NCI-H146 treated with DMSO at 0.1 percent for 48 hours (cell line): ENCODE measurements around the gene TMEM158.
A peak's percentile ranks its signal among the peaks of the same experiment; 100 is the strongest.

Experiments used
- DNase-seq: peaks from one replicate; lab custom pipeline; 2025; ENCODE audit not compliant: unreplicated experiment; lab: John Stamatoyannopoulos, UW

The TMEM158 gene

DNA sequence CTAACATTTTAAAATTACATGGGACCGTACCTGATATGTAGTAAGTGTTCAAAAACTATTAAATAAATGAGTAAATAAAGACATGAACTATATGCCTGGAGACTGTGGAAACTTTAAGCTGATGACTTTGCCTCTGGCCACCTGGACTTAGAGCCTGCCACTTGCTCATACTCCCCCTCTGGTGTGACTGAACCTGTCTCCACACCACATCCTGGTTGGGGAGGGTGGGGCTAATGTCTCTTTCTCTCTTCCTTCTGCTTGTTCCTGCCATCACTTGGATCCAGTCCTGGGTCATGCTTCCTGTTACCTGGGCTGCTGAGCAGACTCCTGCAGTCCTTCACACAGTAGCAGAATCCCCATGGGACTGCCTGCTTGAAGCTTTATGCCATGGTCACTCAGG, 8.2 kb upstream of the TMEM158 start:
- no peak for DNase-seq

DNA sequence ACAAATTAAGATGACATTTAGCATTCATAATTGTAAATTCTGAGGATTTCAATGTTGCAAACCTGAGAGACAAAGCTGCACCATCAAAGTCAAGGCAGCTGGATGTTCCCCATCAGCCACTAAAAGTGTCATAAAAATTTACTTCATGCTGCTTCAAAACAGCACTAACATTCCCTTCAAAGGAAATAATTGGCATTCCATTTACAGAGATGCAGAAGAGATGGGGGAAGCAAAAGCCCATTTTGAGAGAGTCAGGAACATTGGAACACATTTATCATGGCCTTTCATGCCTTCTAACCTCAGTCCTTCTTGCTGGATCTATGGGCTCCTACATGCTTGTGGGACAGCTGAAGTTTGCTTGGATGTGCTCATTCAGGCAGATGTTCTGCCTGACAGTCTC, 6.4 kb upstream of the TMEM158 start:
- no peak for DNase-seq

DNA sequence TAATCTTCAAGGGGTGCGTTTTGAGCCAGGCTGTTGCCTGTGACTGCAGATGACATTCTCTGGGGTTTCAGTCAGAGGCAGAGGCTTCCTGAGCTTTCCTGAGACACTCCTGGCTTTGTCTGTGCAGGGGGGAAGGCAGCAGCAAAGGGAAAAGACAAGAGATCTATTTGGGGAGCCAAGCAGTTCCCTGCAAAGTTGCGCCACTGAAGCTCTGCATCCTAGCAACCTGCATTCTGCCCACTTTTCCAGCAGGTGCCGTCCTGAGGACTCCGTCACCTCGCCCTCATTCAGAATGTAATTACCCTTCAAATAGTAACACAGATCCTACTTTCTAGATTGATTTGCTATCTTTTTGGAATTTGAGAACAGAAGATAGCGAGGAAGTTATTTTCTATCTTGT, 1.9 kb upstream of the TMEM158 start:
- DNase-seq: peak; percentile 17

DNA sequence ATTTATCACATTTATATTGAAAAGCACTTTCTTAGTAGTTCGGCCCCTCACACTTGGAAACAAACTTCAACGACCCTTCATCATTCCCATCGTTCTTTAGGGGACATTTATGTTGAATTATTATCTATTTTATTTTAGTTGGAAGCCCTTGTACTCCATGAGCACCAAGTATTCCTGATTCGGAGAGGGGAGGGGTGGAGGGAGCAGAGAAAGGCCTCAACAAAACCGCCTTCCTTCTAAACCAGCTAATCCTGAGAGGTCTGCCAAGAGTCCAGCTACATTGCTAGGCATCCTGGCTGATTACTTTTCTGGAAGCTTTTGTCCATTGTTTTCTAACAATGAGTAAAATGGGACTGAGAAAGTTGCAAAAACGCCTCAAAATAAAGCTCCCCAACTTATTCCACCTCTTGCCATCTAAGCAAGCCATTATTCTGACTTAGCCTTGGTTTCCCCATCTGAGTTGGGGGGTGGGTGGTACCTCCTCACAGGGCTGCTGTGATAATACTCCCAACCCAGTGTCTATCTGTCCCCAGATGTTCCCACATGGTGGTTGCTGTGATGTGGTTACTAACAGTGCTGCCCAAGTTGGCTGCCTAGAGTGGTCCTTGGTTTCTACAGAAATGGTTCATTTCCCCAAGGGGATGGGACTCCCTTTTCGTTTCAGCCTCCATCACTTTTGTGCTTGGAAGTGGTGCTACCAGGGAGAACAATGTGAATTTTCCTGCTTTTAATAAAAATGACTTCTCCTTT, 1.2 kb upstream of the TMEM158 start:
- no peak for DNase-seq

DNA sequence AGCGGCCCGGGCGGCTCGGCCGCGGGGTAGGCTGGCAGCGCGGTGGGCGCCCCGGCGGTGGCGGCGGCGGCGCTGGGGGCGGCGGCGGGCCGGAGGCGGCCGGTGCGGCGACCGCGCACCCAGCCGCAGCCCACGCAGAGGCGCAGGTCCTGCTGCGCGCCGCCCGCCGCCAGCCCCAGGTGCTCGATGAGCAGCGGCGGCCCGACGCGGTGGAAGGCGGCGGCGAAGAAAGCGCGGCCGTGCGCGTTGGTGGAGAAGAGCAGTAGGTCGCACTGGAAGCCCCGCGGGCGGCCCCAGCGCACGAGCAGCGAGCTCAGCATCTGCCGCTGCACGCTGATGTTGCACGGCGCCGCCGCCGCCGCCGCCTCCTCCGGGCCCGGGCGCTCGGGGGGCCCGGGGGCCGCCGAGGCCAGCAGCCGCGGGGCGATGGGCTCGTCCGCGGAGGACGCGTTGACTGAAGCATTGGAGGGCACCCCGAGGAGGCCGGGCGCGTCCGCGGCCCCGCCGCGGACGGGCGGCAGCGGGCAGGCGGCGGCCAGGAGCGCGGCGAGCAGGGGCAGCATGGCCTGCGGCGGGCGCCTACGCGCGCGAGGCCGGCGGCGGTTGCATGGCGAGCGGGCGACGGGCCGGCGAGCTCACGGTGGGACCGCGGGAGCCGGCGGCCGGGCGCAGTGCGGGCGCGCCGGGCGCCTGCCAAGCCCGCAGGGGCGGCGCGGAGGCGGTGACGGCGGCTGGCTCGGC, 452 bp downstream of the TMEM158 start:
- DNase-seq: no peak

DNA sequence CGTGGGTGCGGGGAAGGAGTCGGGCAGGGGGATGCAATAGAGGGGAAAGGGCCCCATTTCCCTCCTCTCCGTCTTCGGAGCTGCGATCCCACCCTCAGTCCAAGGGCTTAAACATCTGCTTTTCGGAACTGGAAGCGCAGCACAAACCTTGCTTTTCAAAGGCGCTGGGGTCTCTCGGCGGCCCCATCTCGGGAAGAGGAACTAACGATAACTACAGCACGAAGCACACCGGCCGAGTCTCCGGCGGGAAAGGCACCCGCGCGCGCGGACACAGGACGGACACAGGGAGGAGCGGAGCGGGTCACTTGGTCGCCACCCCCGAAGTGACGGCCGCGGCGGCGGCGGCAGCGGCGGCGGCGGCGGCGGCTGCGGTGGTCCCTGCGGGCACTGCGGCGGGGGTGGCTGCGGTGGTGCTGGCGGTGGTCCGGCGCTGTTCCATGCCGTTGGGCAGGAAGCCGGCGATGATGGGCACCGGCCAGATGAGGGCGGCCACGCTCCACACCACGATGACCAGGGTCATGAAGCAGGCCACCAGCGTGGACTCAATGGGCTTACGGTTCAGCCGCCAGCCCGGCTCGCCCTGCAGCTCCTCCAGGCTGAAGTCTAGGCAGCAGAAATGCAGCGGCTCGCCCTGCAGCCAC, 1.1 kb downstream of the TMEM158 start:
- DNase-seq: peak; percentile 14

DNA sequence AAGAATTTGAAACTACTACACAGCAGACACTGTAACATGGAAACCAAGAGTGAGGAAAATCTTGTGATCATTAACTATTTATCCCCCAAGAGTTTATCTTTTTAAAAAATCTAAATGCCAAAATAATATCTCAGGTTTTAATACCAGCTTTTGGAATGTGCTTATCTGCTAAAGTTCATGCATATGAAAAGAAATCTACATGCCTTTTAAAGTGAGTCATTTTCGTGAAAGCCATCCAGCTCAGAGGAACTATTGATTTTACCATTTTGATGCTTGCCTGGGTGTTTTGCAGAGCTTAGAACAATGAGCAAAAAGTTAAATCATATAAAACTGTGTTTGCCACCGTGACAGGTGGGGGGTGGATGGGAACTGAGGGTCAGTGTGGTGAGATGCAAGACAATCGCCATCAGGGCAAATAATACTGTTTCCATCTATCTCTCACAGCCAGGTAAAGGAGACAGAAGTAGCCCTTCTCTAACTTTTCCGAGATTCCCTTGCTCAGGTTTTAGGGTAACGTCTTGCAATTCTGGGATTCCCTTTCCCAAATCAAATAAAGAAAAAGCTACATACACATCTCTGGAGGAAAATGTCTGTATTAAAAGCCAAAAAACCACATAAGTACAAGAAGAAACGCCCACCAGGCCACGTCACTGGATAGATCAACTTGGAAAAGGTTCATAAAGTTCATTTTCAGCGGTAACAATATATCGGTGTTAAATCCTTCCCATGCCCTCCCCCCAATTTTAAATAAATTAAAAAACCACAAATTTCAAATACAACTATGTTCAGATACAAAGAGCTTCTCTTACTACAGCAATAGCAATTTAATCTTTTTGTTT, 2.0 kb downstream of the TMEM158 start:
- no peak for DNase-seq

DNA sequence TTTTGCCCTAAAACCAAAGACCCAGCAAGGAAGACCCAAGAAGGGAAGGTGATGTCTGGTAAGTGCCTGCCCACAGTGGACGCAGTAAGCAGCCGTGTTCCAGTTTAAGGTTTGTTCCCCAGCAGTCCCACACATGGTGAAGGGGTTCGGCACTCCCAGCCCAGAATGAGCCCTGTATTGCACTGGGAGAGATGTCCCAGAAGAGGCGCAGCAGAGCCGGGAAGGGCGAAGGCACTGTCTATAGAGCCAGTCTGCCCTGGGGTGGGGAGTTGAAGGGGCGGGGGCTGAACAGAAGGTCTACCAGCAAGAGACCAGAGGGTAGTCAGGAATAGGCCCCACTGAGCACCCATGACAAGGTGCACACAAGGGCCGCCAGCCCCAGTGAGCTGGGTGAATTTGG, 6.4 kb downstream of the TMEM158 start:
- no peak for DNase-seq

DNA sequence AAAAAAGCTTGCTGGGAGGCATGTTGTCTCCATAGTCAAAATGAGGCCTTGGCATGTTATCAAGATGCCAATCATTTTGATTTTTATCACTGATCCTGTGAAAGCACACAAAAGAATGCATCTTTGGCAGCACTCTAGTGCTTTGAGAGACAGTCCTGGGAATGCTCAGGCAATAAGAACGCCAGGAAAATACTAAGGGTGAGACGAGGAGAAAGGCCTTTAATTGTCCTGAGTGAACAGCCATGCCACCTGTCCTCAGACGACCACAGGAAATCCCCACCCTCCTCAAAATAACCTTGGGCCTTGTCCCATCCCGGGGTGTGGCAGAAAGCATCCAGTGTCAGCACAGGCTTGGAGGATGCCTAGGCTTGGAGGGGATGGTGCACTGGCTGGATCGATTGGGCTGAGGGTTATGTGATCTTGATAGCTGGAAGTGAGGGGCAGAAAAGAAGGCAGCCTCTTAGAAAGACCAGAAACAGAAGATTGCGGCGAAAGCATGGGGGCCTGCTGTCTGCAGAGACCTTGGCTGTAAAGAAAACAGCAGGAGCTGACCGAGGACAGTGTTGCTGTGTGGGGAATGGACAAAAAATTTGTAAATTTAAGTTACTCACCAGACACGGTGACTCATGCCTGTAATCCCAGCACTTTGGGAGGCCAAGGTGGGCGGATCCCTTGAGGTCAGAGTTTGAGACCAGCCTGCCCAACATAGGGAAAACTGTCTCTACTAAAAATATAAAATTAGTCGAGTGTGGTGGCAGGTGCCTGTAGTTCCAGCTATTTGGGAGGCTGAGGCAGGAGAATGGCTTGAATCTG, 7.3 kb downstream of the TMEM158 start:
- no peak for DNase-seq

DNA sequence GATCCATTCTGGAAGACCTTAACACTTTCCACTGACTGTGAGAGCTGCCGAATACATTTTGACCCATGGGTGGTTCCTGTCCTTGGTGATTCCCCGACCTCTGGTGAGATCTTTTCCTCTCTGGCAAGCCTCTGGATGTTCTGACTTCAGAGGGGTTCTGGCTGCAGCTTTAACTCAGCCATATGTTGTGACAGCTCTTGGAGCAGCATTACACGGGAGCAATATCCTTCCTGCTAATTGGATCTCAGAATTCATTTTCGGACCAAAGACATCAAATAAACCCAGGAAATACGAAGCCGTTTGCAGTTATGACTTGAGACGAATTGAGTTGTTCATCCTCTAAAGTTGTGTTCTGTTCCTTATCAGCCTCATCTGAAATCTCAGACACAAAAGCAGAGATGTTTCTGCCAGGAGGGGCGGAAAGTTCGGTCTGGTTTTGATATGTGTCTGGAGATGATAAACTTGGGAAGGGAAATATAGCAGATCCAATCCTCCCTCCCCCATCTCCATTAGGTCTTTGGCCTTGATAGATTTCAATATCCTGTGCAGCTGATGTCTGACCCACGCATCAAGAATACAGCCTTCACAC, 10.0 kb downstream of the TMEM158 start:
- DNase-seq: no peak

DNA sequence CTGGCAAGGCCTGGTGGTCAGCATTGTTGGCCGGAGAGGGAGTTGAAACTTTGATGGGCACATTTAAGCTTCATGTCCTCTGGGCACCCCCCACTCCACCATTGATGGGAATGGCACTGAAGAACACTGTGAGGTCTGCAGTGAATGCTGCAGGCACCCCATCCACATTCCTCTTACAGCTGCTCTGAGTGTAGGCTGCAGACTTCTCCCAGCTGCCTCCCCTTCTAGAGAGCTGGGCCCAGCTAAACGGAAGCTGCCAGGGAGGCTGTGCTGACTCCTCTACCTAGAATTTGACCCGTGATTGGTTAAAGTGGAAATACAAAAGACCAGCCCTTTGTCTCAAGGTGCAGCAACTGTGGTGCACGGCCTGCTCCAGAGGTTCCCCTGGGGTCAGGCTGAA, 10.6 kb downstream of the TMEM158 start:
- DNase-seq: no peak

DNA sequence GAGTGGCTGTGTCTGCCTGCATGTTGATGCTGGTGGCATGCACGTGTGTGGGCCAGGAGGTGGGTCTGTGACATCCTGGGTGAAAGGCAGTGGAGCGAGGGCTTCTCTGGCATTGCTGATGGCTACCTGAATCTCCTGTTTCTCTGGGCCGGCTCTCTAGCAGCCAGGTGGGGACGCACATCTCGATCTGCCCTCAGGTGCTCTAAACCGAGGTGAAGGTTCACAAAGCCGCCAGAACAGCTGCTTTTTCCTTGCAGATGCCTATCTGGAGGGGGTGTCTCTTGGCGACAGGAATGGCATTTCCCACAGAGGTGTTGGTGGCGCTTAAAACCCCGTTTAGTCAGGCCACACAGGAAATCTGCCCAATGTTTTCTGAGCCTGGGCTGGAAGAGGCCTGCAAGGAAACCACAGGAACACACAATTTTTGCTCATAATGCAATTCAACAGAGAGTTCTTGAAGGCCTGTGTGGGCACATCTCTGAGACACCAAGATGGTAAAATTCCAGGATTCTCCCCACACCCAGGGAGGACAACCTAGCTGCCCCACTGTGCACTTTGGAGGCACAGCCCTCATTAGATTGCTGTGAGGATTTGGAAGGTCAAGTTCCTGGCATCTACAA, 11.9 kb downstream of the TMEM158 start:
- DNase-seq: no peak

DNA sequence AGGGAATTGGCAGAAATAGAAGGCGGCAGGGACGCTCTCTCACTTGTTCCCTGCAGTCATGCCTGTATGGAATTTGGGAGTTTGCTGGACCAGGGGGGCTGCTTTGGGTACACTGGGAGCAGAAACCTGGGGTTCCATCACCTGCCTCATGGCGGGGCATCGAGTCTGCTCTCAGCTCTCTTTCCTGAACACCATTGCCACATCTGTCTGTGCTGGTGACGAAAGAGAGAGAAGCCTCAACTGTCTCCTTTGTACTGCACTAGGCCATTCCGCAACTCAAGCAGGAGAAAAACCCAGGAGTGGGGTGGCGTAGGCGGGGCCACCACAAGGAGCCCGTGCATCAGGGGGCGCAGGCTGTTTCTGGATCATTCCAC, 14.0 kb downstream of the TMEM158 start:
- no peak for DNase-seq

DNA sequence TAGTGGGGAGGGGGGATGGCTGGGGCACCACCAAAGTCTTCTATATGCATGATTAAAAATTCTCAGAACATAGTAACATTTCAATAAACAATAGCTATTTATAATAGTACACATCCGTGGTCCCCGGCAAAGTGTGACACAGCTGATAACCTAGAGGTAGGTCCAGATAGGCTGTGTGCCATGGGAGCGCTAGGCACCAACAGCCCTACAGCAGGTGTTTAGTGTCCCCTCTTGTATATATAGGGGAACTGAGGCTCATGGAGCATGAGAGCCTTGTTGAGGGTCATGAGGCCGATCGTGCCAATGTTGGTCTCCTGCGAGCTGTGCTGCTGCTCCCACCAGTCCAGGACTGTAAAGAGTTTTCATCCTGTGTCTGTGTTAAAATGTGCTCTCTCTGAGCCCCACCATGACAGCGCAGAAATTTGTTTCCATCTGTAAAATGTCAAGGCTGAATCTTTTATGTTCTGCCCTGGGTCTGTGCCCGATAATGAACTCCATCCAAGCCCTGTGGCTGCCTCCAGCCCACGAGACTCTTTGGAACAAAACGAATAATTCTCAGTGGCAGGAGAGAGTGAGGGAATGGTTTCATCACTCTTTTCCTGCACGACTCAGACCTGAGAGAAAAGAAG, 14.5 kb downstream of the TMEM158 start:
- no peak for DNase-seq

DNA sequence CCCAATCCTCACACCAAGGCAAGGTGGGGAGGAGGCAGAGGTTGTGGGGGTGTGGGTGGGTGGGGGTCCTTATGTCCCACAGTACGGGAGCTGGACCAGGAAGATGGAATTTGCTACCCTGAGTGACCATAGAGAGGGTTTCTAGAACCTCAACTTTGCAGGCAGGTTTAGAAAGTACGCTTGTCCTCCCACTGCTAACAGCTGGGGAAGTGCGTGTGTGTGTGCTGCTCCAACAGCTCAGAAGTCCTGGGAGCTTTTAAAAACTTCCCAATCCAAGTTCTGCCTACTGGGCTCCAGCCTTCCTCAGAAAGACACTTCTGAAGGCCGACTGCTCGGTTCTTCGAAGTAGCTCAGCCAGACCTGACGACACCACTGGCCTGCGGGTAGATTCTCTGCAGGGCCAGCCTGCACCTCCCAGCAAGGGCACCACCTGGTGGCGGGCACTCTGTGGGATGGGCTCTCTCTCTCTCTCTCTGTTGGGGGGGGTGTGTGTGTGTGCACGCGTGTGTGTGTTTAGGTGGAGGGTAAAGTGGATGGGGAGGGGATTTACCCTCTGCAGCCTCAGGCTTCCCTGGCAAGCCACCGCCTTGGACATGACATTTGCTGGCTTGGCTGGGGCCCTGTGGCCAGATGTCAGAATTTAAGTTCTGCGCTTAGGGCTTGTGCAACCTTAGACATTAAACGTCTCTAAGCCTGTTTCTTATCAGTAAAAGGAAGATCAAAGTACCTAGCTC, 15.6 kb downstream of the TMEM158 start:
- DNase-seq: no peak

DNA sequence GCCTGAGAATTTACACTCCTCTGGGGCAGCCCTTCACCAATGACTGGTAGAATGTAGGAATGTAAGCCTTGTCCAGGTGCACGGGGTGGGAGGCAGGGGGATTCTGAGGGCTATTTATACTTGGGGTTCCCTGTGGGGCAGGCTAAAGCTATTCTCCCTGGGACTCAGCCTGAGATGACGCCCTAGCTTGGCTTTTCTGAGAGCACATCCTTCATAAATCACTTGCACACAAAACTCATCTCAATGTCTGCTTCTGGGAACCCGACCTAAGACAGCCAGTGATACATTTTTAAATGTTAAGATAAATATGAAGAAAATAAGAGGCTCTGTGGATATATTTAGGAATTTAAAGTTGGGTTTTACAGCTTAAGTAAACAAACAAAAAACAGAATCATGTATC, 16.6 kb downstream of the TMEM158 start:
- DNase-seq: no peak

DNA sequence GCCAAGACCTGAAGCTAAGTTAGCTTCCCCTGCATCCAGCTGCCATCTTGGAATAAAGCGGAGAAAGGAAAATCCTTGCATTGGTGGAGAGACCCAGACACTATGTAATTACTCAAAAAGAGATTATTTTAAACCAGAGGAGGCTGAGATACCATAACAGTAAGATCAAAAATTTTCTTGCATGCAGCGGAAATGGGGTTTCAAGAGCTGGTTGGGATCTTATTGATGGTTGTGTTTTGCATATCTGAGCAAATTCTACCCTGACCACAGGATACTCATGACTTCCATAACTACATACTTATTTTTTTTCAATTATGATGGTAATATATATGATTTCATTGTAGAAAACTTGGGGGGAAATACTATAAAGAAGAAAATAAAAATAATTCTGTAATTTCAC, 17.5 kb downstream of the TMEM158 start:
- DNase-seq: no peak

DNA sequence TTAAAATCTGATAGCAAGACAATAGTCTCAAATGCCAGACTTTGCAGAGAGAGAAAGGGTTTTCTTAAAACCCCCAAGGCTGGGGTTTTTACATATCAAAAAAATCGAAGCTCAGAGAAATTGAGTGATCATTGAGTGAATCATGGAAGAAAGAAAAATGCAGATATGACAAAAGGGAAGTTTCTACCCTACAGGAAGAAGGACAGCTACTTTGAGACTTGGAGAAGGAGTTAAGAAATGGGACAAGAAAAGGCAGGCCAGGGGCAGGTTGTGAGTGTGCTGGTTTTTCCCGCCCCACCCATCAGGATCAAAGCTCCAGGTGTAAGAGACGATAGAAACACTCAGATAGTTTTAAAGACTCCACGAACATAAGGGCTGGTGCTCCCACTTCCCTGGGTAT, 18.6 kb downstream of the TMEM158 start:
- no peak for DNase-seq

DNA sequence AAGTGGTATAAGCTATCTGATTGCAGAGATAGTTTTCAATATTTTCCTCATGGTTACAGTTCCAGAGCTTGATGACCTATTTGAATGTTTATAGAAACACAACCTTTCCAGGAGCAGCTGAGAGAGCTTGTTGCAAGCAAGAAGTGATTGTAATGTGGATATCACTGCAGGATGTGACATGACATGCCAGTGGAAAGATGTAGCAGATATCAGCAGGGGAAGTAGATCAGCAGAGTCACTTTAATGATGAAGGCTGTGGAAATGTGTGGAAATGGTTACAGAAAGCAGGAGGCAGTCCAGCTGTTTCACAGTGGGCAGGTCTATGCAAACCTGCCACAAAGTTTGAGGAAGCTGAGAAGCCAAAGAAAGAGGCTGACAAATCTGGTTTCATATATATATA, 21.0 kb downstream of the TMEM158 start:
- DNase-seq: no peak
